HL-60 (cell line): Measurements from ENCODE around the gene POU3F4.

Source experiments
- TF ChIP-seq, protein P1 (sequence below): IDR thresholded peaks from one replicate; pipeline ENCODE4 v1.5.1; 2011; ENCODE audit warnings: low read length, control low read depth, inconsistent platforms; ENCODE audit not compliant: insufficient read depth
- TF ChIP-seq, protein P2 (sequence below): IDR thresholded peaks from 2 replicates; pipeline ENCODE4 v1.6.1; 2012; ENCODE audit warnings: low read depth; ENCODE audit not compliant: insufficient replicate concordance

DNA sequence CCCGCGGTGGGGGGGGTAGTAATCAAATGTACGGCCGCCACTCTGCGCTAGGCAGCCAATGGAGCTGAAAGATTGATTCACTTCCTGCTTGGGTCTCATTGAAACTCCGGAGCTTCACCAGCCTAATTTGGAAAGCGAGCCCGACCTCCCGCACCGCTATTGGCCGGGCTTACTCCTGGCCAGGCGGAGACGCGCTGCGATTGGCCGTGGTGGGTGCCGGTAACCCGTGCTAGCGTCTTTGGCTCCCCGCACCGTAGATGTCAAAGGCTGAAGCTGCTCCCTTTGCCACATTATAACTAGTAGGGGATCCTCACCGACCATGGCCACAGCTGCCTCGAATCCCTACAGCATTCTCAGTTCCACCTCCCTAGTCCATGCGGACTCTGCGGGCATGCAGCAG, at the start of gene POU3F4:
- TF ChIP-seq, protein P1, sequence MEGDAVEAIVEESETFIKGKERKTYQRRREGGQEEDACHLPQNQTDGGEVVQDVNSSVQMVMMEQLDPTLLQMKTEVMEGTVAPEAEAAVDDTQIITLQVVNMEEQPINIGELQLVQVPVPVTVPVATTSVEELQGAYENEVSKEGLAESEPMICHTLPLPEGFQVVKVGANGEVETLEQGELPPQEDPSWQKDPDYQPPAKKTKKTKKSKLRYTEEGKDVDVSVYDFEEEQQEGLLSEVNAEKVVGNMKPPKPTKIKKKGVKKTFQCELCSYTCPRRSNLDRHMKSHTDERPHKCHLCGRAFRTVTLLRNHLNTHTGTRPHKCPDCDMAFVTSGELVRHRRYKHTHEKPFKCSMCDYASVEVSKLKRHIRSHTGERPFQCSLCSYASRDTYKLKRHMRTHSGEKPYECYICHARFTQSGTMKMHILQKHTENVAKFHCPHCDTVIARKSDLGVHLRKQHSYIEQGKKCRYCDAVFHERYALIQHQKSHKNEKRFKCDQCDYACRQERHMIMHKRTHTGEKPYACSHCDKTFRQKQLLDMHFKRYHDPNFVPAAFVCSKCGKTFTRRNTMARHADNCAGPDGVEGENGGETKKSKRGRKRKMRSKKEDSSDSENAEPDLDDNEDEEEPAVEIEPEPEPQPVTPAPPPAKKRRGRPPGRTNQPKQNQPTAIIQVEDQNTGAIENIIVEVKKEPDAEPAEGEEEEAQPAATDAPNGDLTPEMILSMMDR: no peak
- TF ChIP-seq, protein P2, sequence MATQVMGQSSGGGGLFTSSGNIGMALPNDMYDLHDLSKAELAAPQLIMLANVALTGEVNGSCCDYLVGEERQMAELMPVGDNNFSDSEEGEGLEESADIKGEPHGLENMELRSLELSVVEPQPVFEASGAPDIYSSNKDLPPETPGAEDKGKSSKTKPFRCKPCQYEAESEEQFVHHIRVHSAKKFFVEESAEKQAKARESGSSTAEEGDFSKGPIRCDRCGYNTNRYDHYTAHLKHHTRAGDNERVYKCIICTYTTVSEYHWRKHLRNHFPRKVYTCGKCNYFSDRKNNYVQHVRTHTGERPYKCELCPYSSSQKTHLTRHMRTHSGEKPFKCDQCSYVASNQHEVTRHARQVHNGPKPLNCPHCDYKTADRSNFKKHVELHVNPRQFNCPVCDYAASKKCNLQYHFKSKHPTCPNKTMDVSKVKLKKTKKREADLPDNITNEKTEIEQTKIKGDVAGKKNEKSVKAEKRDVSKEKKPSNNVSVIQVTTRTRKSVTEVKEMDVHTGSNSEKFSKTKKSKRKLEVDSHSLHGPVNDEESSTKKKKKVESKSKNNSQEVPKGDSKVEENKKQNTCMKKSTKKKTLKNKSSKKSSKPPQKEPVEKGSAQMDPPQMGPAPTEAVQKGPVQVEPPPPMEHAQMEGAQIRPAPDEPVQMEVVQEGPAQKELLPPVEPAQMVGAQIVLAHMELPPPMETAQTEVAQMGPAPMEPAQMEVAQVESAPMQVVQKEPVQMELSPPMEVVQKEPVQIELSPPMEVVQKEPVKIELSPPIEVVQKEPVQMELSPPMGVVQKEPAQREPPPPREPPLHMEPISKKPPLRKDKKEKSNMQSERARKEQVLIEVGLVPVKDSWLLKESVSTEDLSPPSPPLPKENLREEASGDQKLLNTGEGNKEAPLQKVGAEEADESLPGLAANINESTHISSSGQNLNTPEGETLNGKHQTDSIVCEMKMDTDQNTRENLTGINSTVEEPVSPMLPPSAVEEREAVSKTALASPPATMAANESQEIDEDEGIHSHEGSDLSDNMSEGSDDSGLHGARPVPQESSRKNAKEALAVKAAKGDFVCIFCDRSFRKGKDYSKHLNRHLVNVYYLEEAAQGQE: no peak
